GM12892 (cell line): ENCODE results near the gene EEF1AKMT4.

Experiments used
- POLR2A ChIP-seq: IDR thresholded peaks from 2 replicates; pipeline ENCODE4 v1.6.1; 2011; ENCODE audit warnings: low read depth, low read length, control low read depth
- TAF1 ChIP-seq: IDR thresholded peaks from 2 replicates; pipeline ENCODE4 v1.6.1; 2011; ENCODE audit warnings: low read depth, mild to moderate bottlenecking, control low read depth, low read length, borderline replicate concordance

GRCh38 chr3:184223946-184224345 is 25.5 kb upstream of the EEF1AKMT4 start:
- no peak for TF ChIP-seq POLR2A
- no peak for TF ChIP-seq TAF1
